Keratinocyte (primary cell): ENCODE measurements around the gene DRD1. TPM values are rescaled to one million over a fixed set of nuclear protein-coding genes. Genes with fewer than 3 reads are reported as not detected.

ENCODE experiments used
- DNase-seq: peaks from one replicate; pipeline ENCODE4 v3.0.0-alpha.2; 2011; ENCODE audit warnings: low read depth, missing footprints, low spot score
- FAIRE-seq: peaks from 2 replicates; lab custom pipeline; 2011; peaks lifted over from hg19 to GRCh38; lab: Jason Lieb, UNC
- H2AFZ ChIP-seq: 2 replicates; pipeline ENCODE4 v1.6.0; 2012; ENCODE audit warnings: low read length, control low read depth, inconsistent platforms; ENCODE audit not compliant: control insufficient read depth
- H3K27ac ChIP-seq: 2 replicates; pipeline ENCODE4 v1.5.1; 2011; ENCODE audit warnings: low read length; ENCODE audit not compliant: control insufficient read depth, insufficient read depth
- H3K27me3 ChIP-seq: 3 replicates; pipeline ENCODE4 v1.6.0; 2011; ENCODE audit warnings: low read length; ENCODE audit not compliant: control insufficient read depth, insufficient read depth; ENCODE audit errors: extremely low read depth
- H3K36me3 ChIP-seq, 2 experiments: 2 replicates in 1 of 2; 3 replicates in 1 of 2; pipeline ENCODE4 v1.5.1; 2011; ENCODE audit warnings: low read length in 2 of 2, mild to moderate bottlenecking in 1 of 2; ENCODE audit not compliant: control insufficient read depth in 2 of 2, insufficient read depth in 2 of 2; ENCODE audit errors: extremely low read depth in 1 of 2
- H3K4me1 ChIP-seq: 3 replicates; pipeline ENCODE4 v1.5.1; 2011; ENCODE audit warnings: low read length; ENCODE audit not compliant: control insufficient read depth, insufficient read depth; ENCODE audit errors: extremely low read depth
- H3K4me2 ChIP-seq: 3 replicates; pipeline ENCODE4 v1.6.0; 2011; ENCODE audit warnings: low read depth, low read length; ENCODE audit not compliant: control insufficient read depth, insufficient read depth; ENCODE audit errors: extremely low read depth
- H3K4me3 ChIP-seq, 3 experiments: fragments of 200-600 bp in 1 of 3; sonication (generic) in 1 of 3; 2 replicates in 2 of 3; 3 replicates in 1 of 3; pipeline ENCODE4 v1.5.1; 2011 to 2016; ENCODE audit warnings: low read length in 3 of 3, mild to moderate bottlenecking in 3 of 3, control low read depth in 2 of 3, inconsistent platforms in 1 of 3, low read depth in 1 of 3, mixed read lengths in 1 of 3, mixed run types in 1 of 3, moderate library complexity in 1 of 3; ENCODE audit not compliant: control insufficient read depth in 2 of 3, insufficient read depth in 2 of 3; ENCODE audit errors: extremely low read depth in 1 of 3
- H3K79me2 ChIP-seq: 2 replicates; pipeline ENCODE4 v1.6.0; 2012; ENCODE audit warnings: low read length; ENCODE audit not compliant: control insufficient read depth, insufficient read depth
- H3K9ac ChIP-seq: 3 replicates; pipeline ENCODE4 v1.6.0; 2011; ENCODE audit warnings: low read length; ENCODE audit not compliant: control insufficient read depth, insufficient read depth; ENCODE audit errors: extremely low read depth
- H3K9me1 ChIP-seq: 3 replicates; pipeline ENCODE4 v1.6.0; 2011; ENCODE audit warnings: low read length; ENCODE audit not compliant: control insufficient read depth, insufficient read depth; ENCODE audit errors: extremely low read depth
- H3K9me3 ChIP-seq: 2 replicates; pipeline ENCODE4 v1.5.1; 2012; ENCODE audit warnings: low read depth, low read length; ENCODE audit not compliant: control insufficient read depth
- H4K20me1 ChIP-seq: 3 replicates; pipeline ENCODE4 v1.6.0; 2011; ENCODE audit warnings: low read length; ENCODE audit not compliant: control insufficient read depth, insufficient read depth; ENCODE audit errors: extremely low read depth
- CTCF ChIP-seq, 3 experiments: IDR thresholded peaks in 1 of 3; conservative IDR thresholded peaks in 1 of 3; optimal IDR thresholded peaks in 1 of 3; 2 replicates in 2 of 3; 3 replicates in 1 of 3; pipeline versions ENCODE3 to v1.5.1; 2011; ENCODE audit warnings: low read length in 3 of 3, mild to moderate bottlenecking in 3 of 3, moderate library complexity in 2 of 3, control low read depth in 1 of 3, inconsistent platforms in 1 of 3; ENCODE audit not compliant: insufficient read depth in 2 of 3; ENCODE audit errors: extremely low read depth in 1 of 3
- EZH2 ChIP-seq: IDR thresholded peaks from one replicate; pipeline ENCODE4 v1.6.1; 2012; ENCODE audit warnings: inconsistent platforms, mild to moderate bottlenecking, low read length, moderate library complexity
- dilution Hi-C: fragments of 300-500 bp; cut with MboI; formaldehyde crosslinking; loops from one replicate; pipeline ENCODE4 v1.7.0; 2020; ENCODE audit warnings: low sequenced_read_pairs; ENCODE audit not compliant: extremely low pct_ligation_motif_present
- polyA plus RNA-seq, 5 experiments: library from polyadenylated mRNA; depleted of rRNA in 3 of 5; stranded (reverse) in 3 of 5; stranded (forward) in 1 of 5; unstranded in 1 of 5; fragments of >200 nt; gene quantifications; 1 replicate in 1 of 5; 2 replicates in 3 of 5; 3 replicates in 1 of 5; pipeline versions ENCODE4 v1.2.1 to v1.2.3, GENCODE V29; 2011 to 2012; ENCODE audit warnings: missing spikeins in 2 of 5, low read depth in 1 of 5, low replicate concordance in 1 of 5

The DRD1 gene
- polyA plus RNA-seq, 1 donor (not counting 4 experiments of a cell fraction or from before 2014, with no cell fraction given), result not detected

GRCh38 chr5:175420383-175420782 is 23.6 kb downstream of the DRD1 start:
- Histone ChIP-seq H4K20me1 (no peaks in the 10 kb centered on the region), H3K4me1 (no peaks in the 10 kb centered on the region), H3K4me2 (no peak overlapping the region), H3K36me3 (no peaks in the 10 kb centered on the region), H3K9ac (no peak overlapping the region), H3K27me3 (no peaks in the 10 kb centered on the region), H3K9me3 (no peaks in the 10 kb centered on the region), H3K27ac (no peak overlapping the region), H3K79me2 (no peaks in the 10 kb centered on the region), H3K4me3 (no peak overlapping the region), H3K9me1 (no peaks in the 10 kb centered on the region), H2AFZ (no peak overlapping the region)
- no peak for TF ChIP-seq CTCF (optimal IDR thresholded peaks at IDR 0.05 in 1 of 3, IDR thresholded peaks at IDR 0.05 in 1 of 3, conservative IDR thresholded peaks at IDR 0.05 in 1 of 3; ENCODE audit: extremely low read depth in 1 of 3, insufficient read depth in 2 of 3, low read length in 3 of 3)
- TF ChIP-seq EZH2, result no peak
- FAIRE-seq, result no peak
- dilution Hi-C loops, result no loop called here
- no peak for DNase-seq

GRCh38 chr5:175418251-175418650 is 25.7 kb downstream of the DRD1 start:
- TF ChIP-seq CTCF (optimal IDR thresholded peaks at IDR 0.05 in 1 of 3, IDR thresholded peaks at IDR 0.05 in 1 of 3, conservative IDR thresholded peaks at IDR 0.05 in 1 of 3; ENCODE audit: extremely low read depth in 1 of 3, insufficient read depth in 2 of 3, low read length in 3 of 3), result no peak
- TF ChIP-seq EZH2, result no peak

More at GRCh38 chr5:175418251-175418650, 25.7 kb downstream of the DRD1 start:
- no peak for FAIRE-seq
- Histone ChIP-seq H3K4me3 (no peak overlapping the region), H3K79me2 (no peaks in the 10 kb centered on the region), H3K9ac (no peak overlapping the region), H2AFZ (no peak overlapping the region), H3K9me3 (no peaks in the 10 kb centered on the region), H3K4me1 (no peaks in the 10 kb centered on the region), H3K4me2 (no peak overlapping the region), H3K36me3 (no peaks in the 10 kb centered on the region), H3K27ac (no peak overlapping the region), H3K27me3 (no peaks in the 10 kb centered on the region), H3K9me1 (no peaks in the 10 kb centered on the region), H4K20me1 (no peaks in the 10 kb centered on the region)
- no peak for DNase-seq
- dilution Hi-C loops, result no loop called here
